Stomach (tissue), 9 donors: ENCODE results near the gene TMEM225B. TPM values are rescaled to one million over a fixed set of nuclear protein-coding genes. Genes with fewer than 3 reads are reported as not detected.

Experiments
- DNase-seq, 2 donors: peaks; one replicate each; pipeline versions ENCODE4 v3.0.0 to v3.0.0-alpha.2; 2013 to 2019
- H3K27ac ChIP-seq, 5 donors: fragments of 200-600 bp in 4 of 5; sonication (generic) in 4 of 5; one replicate each; pipeline ENCODE4 v1.5.1; 2013 to 2019; ENCODE audit warnings: mild to moderate bottlenecking in 1 of 5, moderate library complexity in 1 of 5
- H3K27me3 ChIP-seq, 3 donors: fragments of 200-600 bp; sonication (generic); one replicate each; pipeline ENCODE4 v1.5.1; 2017 to 2019; ENCODE audit warnings: mixed run types in 1 of 3
- H3K36me3 ChIP-seq, 4 donors: fragments of 200-600 bp; sonication (generic); 1 replicate in 3 of 4; 2 replicates in 1 of 4; pipeline ENCODE4 v1.5.1; 2016 to 2019
- H3K4me1 ChIP-seq, 4 donors: fragments of 200-600 bp; sonication (generic); one replicate each; pipeline ENCODE4 v1.5.1; 2016 to 2019
- H3K4me3 ChIP-seq, 4 donors: fragments of 200-600 bp; sonication (generic) in 3 of 4; one replicate each; pipeline ENCODE4 v1.5.1; 2016 to 2019; ENCODE audit warnings: mild to moderate bottlenecking in 1 of 4
- H3K9me3 ChIP-seq, 4 donors: fragments of 200-600 bp; sonication (generic); one replicate each; pipeline ENCODE4 v1.5.1; 2016 to 2019
- EP300 ChIP-seq: sonication (generic); formaldehyde crosslinking; IDR thresholded peaks from one replicate; pipeline ENCODE4 v1.6.1; 2017; ENCODE audit warnings: antibody characterized with exemption
- POLR2A ChIP-seq, 4 donors: fragments of 450-650 bp; IDR thresholded peaks; one replicate each; pipeline ENCODE4 v1.6.1; 2016; ENCODE audit warnings: antibody characterized with exemption in 4 of 4, control low read depth in 2 of 4, mild to moderate bottlenecking in 1 of 4, moderate library complexity in 1 of 4
- POLR2AphosphoS5 ChIP-seq, 3 donors: sonication (generic); formaldehyde crosslinking; IDR thresholded peaks; one replicate each; pipeline ENCODE4 v1.6.1; 2016; ENCODE audit warnings: antibody characterized with exemption in 3 of 3
- WGBS, 5 donors: extraction: QIAGEN DNeasy Blood & Tissue Kit in 3 of 5; methylation state at CpG; one replicate each; pipeline versions ENCODE4 v1.1.5 to v1.1.7; 2013 to 2018; 5-methylcytosine and 5-hydroxymethylcytosine counted together
- intact Hi-C: fragments of 100-400 bp; cut with DNase I; formaldehyde crosslinking; loops from one replicate; pipeline ENCODE4 v1.15.1; 2023; ENCODE audit warnings: low total_unique reads
- polyA plus RNA-seq, 3 donors: library from polyadenylated mRNA; stranded (reverse); fragments of 200-250 nt; gene quantifications; one replicate each; pipeline ENCODE4 v1.2.3, GENCODE V29; 2013
- total RNA-seq, 5 donors: library from RNA; depleted of rRNA; stranded (reverse); fragments of >200 nt; gene quantifications; one replicate each; pipeline versions ENCODE4 v1.1.0 to v1.2.3, GENCODE V29; 2014 to 2016
- TF ChIP-seq, protein P1 (sequence below), 7 experiments: fragments of 450-650 bp in 4 of 7; fragments of 200-600 bp in 3 of 7; sonication (generic) in 3 of 7; IDR thresholded peaks; one replicate each; pipeline ENCODE4 v1.5.1; 2016 to 2019; ENCODE audit warnings: antibody characterized with exemption in 7 of 7, control low read depth in 2 of 7, mild to moderate bottlenecking in 1 of 7
- donor health status: healthy with polysubstance abuse.
- donor health status: Bipolar disorder and iron deficiency.
- donor health status: healthy.

The TMEM225B gene
- total and polyA plus RNA-seq, 8 donors = 0.73 to 4.3 (median 0.98) TPM; not detected in 4

DNA sequence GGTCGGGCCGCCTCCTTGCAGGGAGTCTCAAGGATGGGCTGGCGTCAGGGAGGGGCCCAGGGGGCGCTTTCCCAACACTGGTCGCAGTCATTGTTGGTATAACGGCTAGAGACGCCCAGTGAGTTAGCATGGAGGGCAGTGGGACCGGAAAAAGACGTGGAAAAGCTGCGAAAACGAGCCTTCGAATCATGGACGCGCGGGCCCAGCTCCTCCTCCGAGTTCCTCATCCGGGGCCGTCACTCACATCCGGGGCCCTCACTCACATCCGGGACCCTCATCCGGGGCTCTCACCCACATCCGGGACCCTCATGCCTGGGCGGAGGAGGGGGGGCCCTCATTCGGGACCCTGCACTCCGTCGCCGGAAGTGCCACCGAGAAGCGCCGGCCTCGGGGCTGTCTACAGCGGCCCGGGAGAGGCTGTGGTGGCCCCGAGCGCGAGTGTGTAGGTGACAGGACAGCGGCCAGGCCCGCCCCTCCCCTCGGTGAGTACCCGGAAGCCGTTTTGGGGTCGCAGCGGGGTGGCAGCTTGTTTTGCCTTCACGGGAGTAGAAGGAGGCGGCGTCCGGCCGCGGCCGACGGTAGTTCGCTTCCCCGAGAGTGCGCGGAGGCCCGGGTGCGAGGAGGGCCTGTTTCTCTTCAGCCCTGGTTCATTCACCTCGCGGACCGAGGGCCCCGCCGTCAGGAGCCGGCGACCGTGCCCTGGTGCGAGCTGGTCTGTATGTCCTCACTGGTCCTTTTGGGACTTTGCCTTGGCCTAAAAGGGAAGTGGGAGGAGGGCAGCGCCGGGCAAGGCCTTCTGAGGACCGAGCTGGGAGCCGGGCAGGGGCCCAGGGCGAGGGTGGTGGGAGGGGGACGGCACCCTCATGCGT, 39.5 kb upstream of the TMEM225B start, which contains the start of gene ZNF655:
Gene ZNF655 (plus strand): TSS at position 337 of the 869 bp plus-strand sequence. CDS start 1,918 bp downstream, outside the sequence.
- TF ChIP-seq POLR2A (IDR thresholded peaks at IDR 0.05) = peak in 2 of 4 donors; percentile 30 to 65
- no peak for TF ChIP-seq EP300
- peak; percentile 58 to 83 (median 73) for TF ChIP-seq POLR2AphosphoS5 (IDR thresholded peaks at IDR 0.05)
- TF ChIP-seq, protein P1, sequence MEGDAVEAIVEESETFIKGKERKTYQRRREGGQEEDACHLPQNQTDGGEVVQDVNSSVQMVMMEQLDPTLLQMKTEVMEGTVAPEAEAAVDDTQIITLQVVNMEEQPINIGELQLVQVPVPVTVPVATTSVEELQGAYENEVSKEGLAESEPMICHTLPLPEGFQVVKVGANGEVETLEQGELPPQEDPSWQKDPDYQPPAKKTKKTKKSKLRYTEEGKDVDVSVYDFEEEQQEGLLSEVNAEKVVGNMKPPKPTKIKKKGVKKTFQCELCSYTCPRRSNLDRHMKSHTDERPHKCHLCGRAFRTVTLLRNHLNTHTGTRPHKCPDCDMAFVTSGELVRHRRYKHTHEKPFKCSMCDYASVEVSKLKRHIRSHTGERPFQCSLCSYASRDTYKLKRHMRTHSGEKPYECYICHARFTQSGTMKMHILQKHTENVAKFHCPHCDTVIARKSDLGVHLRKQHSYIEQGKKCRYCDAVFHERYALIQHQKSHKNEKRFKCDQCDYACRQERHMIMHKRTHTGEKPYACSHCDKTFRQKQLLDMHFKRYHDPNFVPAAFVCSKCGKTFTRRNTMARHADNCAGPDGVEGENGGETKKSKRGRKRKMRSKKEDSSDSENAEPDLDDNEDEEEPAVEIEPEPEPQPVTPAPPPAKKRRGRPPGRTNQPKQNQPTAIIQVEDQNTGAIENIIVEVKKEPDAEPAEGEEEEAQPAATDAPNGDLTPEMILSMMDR (IDR thresholded peaks at IDR 0.05) = peak in 1 of 7 experiments; percentile 13
- H3K9me3 ChIP-seq = no peaks in the 10 kb centered on the region
- DNase-seq = peak; percentile 93 to 97
- H3K36me3 ChIP-seq = peaks cover 32 to 64% (median 55%) of the 10 kb centered on the region in 4 donors
- intact Hi-C loops = loop anchor here (10.0 kb wide), 1 partner anchor 54 kb away; the partner anchor contains the start of genes ZKSCAN5 and ZNF394
- H3K27ac ChIP-seq = peak within 1 kb of the TSS; percentile 91 to 99 (median 98)
- WGBS, 5 donors = 0 to 1% (median 1%) methylated on average over 33 to 73 of the region's 73 CpGs
- no peaks in the 10 kb centered on the region for H3K27me3 ChIP-seq
- H3K4me1 ChIP-seq = peaks cover 18 to 64% (median 49%) of the 10 kb centered on the region in 4 donors
- peak within 1 kb of the TSS; percentile 74 to 93 (median 85) for H3K4me3 ChIP-seq

DNA sequence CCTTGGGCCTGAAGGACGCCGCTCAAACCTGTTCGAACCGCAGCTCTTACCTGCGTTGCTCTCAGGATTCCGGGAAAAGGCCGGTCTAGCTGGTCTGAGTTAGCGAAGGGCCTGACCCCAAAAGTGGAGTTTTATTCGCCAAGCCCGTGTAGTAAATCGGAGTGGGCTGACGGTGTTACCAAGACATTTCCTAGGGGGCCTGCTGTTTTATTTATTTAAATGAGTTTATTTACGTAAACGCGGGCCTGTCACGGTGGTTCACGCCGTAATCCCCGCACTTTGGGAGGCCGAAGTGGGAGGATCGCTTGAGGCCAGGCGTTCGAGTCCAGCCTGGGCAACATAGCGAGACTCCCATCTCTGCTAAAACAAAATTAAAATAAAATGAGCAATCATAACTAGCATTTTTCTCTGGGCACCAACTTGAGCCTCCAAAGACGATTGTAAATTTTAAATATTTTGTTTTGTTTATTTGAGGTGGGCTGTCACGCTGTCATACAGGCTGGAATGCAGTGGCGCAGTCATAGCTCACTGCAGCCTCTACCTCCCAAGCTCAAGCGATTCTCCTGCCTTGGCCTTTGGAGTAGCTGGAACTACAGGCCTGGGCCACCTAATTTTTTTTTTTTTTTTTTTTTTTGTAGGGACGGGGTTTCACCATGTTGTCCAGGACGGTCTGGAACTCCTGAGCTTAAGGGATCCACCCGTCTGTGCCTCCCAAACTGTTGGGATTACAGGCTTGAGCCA, 38.7 kb upstream of the TMEM225B start:
- Histone ChIP-seq H3K4me3 (peak overlapping the region; percentile 74 to 93 (median 85)), H3K36me3 (peaks cover 40 to 66% (median 60%) of the 10 kb centered on the region in 4 donors), H3K4me1 (peaks cover 18 to 64% (median 52%) of the 10 kb centered on the region in 4 donors), H3K27me3 (no peaks in the 10 kb centered on the region), H3K9me3 (no peaks in the 10 kb centered on the region), H3K27ac (peak overlapping the region; percentile 91 to 99 (median 98))
- DNase-seq = peak in 1 of 2 donors; percentile 18
- WGBS, 5 donors = 18 to 24% (median 19%) methylated on average over 27 to 31 of the region's 31 CpGs
- TF ChIP-seq POLR2A (IDR thresholded peaks at IDR 0.05) (no peak), POLR2AphosphoS5 (IDR thresholded peaks at IDR 0.05) (no peak), EP300 (no peak)
- TF ChIP-seq, protein P1 (IDR thresholded peaks at IDR 0.05) = no peak
- intact Hi-C loops = loop anchor here (10.0 kb wide), 1 partner anchor 55 kb away; the partner anchor contains the start of genes ZKSCAN5 and ZNF394

DNA sequence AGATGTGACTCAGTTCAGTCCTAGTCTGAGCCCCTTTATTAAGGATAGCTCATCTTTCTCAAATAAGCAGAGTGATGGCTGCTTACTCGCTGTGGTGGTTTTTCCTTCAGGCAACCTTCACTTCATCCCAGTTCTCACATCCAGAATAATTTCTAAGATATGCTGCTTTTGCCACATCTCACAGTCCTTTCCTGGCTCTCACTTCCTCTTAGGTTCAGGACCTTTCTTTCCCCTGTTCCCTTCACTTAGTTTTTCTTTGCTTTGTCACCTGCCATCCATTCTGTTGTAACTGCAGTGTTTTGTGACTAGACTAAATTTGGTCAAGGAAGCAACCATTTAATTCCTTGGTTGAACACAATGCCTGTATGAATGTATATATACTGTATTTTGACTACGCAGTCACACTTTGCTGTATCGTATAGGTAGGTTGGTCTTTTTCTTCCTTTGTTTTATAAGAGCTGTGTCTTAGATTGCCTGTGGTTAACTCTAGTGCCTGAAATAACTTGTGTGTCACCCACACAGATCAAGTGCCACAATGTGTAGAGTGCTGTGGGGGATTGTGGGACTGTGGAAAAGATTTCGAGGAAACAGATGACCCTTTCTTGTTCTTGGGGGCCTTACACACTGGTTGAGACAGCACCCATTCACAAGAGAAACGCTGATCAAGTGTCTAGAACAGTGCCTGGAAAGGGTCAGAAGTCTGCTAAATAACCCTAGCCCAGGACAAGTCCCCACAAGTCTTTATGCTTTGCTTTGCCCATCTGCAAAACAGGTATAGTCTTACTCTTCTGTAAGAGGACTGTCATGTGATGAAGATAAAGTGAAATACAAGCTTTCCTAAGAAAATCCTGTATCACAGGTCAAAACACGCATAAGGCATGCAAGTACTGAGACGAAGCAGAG, 37.0 kb upstream of the TMEM225B start:
- WGBS, 5 donors = 87 to 96% (median 92%) methylated on average over 7 of the region's 7 CpGs
- H3K27ac ChIP-seq = peak overlapping the region in 2 of 5 donors; percentile 97 to 99
- peak overlapping the region in 1 of 4 donors; percentile 86 for H3K4me3 ChIP-seq
- DNase-seq = no peak
- TF ChIP-seq POLR2AphosphoS5 (IDR thresholded peaks at IDR 0.05) (no peak), POLR2A (IDR thresholded peaks at IDR 0.05) (no peak), EP300 (no peak)
- TF ChIP-seq, protein P1 (IDR thresholded peaks at IDR 0.05) = no peak
- no peaks in the 10 kb centered on the region for H3K9me3 ChIP-seq
- intact Hi-C loops = no loop called here
- H3K36me3 ChIP-seq = peaks cover 47 to 66% (median 63%) of the 10 kb centered on the region in 4 donors
- no peaks in the 10 kb centered on the region for H3K27me3 ChIP-seq
- peaks cover 18 to 63% (median 51%) of the 10 kb centered on the region in 4 donors for H3K4me1 ChIP-seq
